Heart right ventricle (tissue), 16 donors: ENCODE data around the gene MSH4. TPM values are rescaled to one million over a fixed set of nuclear protein-coding genes. Genes with fewer than 3 reads are reported as not detected.
"Not testable (repeated sequence)": the region's sequence is repeated elsewhere in the genome, so short reads cannot be mapped to it uniquely, and the experiment has no call there.

Source experiments
- ATAC-seq, 8 donors: fragments of 200-7000 bp; cut with Tn5 transposase; one replicate each; pipeline ENCODE4 v1.9.1; 2020; ENCODE audit warnings: mild to moderate bottlenecking in 8 of 8, moderate library complexity in 8 of 8, moderate number of reproducible peaks in 1 of 8
- DNase-seq, 2 donors: peaks; one replicate each; pipeline ENCODE4 v3.0.0-alpha.2; 2020
- H3K27ac ChIP-seq, 10 donors: fragments of 200-600 bp; sonication (generic) in 2 of 10; one replicate each; pipeline versions ENCODE4 v1.5.0 to v1.8.0; 2020 to 2022; ENCODE audit warnings: mild to moderate bottlenecking in 3 of 10
- H3K27me3 ChIP-seq, 7 donors: fragments of 200-600 bp; one replicate each; pipeline ENCODE4 v1.8.0; 2021 to 2022; ENCODE audit warnings: mild to moderate bottlenecking in 2 of 7
- H3K36me3 ChIP-seq, 9 donors: fragments of 200-600 bp; sonication (generic) in 1 of 9; one replicate each; pipeline versions ENCODE4 v1.5.0 to v1.8.0; 2020 to 2022; ENCODE audit warnings: mild to moderate bottlenecking in 2 of 9
- H3K4me1 ChIP-seq, 9 donors: fragments of 200-600 bp; sonication (generic) in 1 of 9; one replicate each; pipeline versions ENCODE4 v1.5.0 to v1.8.0; 2020 to 2022; ENCODE audit warnings: mild to moderate bottlenecking in 4 of 9
- H3K4me3 ChIP-seq, 10 donors: fragments of 200-600 bp; sonication (generic) in 2 of 10; one replicate each; pipeline versions ENCODE4 v1.5.0 to v1.8.0; 2020 to 2022; ENCODE audit warnings: mild to moderate bottlenecking in 7 of 10, moderate library complexity in 2 of 10
- H3K9me3 ChIP-seq, 11 donors: fragments of 200-600 bp in 10 of 11; sonication (generic) in 2 of 11; one replicate each; pipeline versions ENCODE4 v1.5.0 to v1.8.0; 2013 to 2022; ENCODE audit warnings: mild to moderate bottlenecking in 2 of 11, control low read depth in 1 of 11, moderate library complexity in 1 of 11
- WGBS, 2 donors: extraction: QIAGEN DNeasy Blood & Tissue Kit; methylation state at CpG; one replicate each; pipeline ENCODE4 v1.1.7; 2013; ENCODE audit warnings: inconsistent platforms in 1 of 2; 5-methylcytosine and 5-hydroxymethylcytosine counted together
- intact Hi-C, 10 donors: fragments of 100-400 bp; cut with DNase I; formaldehyde crosslinking; loops; one replicate each; pipeline versions ENCODE4 v1.11.1 to v1.14.2; 2022
- polyA plus RNA-seq, 2 donors: library from polyadenylated mRNA; stranded (reverse); fragments of 200-250 nt; gene quantifications; one replicate each; pipeline ENCODE4 v1.2.3, GENCODE V29; 2013
- total RNA-seq, 10 donors: library from RNA; stranded (reverse); fragmentation: NEBNext Ultra II Directional in 3 of 10; extraction: Animal tissue kit (Norgen Biotek cat#: 25700) in 3 of 10; gene quantifications; one replicate each; pipeline versions ENCODE4 v1.2.1 to v1.2.4, GENCODE V29; 2021 to 2023
- TF ChIP-seq, protein P1 (sequence below), 9 donors: fragments of 200-600 bp; sonication (generic) in 2 of 9; IDR thresholded peaks; one replicate each; pipeline versions ENCODE4 v1.5.0 to v1.8.0; 2021 to 2022; ENCODE audit warnings: antibody characterized with exemption in 9 of 9, mild to moderate bottlenecking in 5 of 9, moderate library complexity in 1 of 9
- donor health status: Arrhythmogenic right ventricular cardiomyopathy.
- donor health status: ischemic (EF 13 %, LVEDD 7.1; RV severe dilation, severe dysfunction).
- donor health status: healthy with polysubstance abuse.
- donor health status: DM: no; HTN: yes; CAD: no.
- donor health status: DM: no; HTN: no; CAD: no.
- donor health status: ischemic (EF 25% LVEDD 6.9; RV normal size, moderate dysfunction).
- donor health status: ischemic (EF 25% LVEDD 5.7; RV mildly dilated, moderate dysfunction).
- donor health status: healthy.
- donor health status: DM: yes; HTN: yes; CAD: no.
- donor health status: Ischemic cardiomyopathy.
- donor health status: ischemic (EF 35%, LVEDD 5.7; RV mildly dilated, moderate dysfunction).
- donor health status: nonischemic (EF 11% LVEDD 7.7; RV severe dilation, severe dysfunction).
- donor health status: DM: yes; HTN: yes; CAD: no.
- donor health status: PGD.
- donor health status: ischemic (EF 29% LVEDD 5.4; RV normal size, mild dysfunction).
- donor health status: nonischemic (EF 23%, LVEDD 6.1; RV moderate dilation, normal function).

The MSH4 gene
- total and polyA plus RNA-seq, 12 donors = 0.12 to 0.88 (median 0.33) TPM

DNA sequence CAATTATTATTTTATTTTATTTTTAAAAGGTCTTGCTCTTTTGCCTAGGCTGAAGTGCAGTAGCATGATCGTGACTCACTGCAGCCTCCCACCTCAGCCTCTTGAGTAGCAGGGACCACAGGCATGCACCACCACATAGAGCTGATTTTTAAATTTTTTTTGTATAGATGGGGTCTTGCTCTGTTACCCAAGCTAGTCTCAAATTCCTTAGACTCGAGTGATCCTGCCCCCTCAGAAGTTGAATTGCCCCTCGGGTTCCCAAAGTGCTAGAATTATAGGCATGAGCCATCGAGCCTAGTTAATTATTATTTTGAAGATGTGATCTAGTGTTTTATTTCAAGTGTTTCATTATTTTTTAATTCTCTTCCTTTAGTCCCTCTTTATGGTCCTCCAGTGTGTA lies 12.2 kb downstream of the MSH4 start:
- peaks cover 0 to 10% (median 0%) of the 10 kb centered on the region in 9 donors for H3K36me3 ChIP-seq
- H3K4me3 ChIP-seq = no peak overlapping the region
- H3K27ac ChIP-seq = no peak overlapping the region
- ATAC-seq = no peak
- TF ChIP-seq, protein P1, sequence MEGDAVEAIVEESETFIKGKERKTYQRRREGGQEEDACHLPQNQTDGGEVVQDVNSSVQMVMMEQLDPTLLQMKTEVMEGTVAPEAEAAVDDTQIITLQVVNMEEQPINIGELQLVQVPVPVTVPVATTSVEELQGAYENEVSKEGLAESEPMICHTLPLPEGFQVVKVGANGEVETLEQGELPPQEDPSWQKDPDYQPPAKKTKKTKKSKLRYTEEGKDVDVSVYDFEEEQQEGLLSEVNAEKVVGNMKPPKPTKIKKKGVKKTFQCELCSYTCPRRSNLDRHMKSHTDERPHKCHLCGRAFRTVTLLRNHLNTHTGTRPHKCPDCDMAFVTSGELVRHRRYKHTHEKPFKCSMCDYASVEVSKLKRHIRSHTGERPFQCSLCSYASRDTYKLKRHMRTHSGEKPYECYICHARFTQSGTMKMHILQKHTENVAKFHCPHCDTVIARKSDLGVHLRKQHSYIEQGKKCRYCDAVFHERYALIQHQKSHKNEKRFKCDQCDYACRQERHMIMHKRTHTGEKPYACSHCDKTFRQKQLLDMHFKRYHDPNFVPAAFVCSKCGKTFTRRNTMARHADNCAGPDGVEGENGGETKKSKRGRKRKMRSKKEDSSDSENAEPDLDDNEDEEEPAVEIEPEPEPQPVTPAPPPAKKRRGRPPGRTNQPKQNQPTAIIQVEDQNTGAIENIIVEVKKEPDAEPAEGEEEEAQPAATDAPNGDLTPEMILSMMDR (IDR thresholded peaks at IDR 0.05) = no peak
- no peaks in the 10 kb centered on the region for H3K27me3 ChIP-seq
- WGBS, 2 donors = 94 to 95% methylated on average over 4 of the region's 4 CpGs
- H3K9me3 ChIP-seq = no peaks in the 10 kb centered on the region
- DNase-seq = no peak
- H3K4me1 ChIP-seq = no peaks in the 10 kb centered on the region
- intact Hi-C loops = no loop called here

DNA sequence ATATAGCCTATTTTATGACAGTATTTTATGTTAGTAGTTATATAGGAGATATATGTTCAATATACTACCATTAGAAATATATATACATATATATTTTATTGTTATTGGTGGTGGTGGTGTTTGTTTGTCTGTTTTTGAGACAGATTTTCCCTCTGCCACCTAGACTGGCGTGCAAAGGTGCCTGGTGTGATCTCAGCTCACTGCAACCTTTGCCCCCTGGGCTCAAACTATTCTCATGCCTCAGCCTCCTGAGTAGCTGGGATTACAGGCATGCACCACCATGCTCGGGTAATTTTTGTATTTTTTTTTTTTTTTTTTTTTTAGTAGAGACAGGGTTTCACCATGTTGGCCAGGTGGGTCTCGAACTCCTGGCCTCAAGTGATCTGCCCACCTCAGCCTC lies 13.4 kb downstream of the MSH4 start:
- H3K9me3 ChIP-seq, DNase-seq, intact Hi-C loops, H3K4me3 ChIP-seq, H3K27ac ChIP-seq, ATAC-seq, H3K4me1 ChIP-seq, H3K27me3 ChIP-seq: not testable (repeated sequence)
- peaks cover 0 to 10% (median 0%) of the 10 kb centered on the region in 9 donors for H3K36me3 ChIP-seq
- WGBS, 2 donors = 93 to 97% methylated on average over 3 of the region's 3 CpGs

DNA sequence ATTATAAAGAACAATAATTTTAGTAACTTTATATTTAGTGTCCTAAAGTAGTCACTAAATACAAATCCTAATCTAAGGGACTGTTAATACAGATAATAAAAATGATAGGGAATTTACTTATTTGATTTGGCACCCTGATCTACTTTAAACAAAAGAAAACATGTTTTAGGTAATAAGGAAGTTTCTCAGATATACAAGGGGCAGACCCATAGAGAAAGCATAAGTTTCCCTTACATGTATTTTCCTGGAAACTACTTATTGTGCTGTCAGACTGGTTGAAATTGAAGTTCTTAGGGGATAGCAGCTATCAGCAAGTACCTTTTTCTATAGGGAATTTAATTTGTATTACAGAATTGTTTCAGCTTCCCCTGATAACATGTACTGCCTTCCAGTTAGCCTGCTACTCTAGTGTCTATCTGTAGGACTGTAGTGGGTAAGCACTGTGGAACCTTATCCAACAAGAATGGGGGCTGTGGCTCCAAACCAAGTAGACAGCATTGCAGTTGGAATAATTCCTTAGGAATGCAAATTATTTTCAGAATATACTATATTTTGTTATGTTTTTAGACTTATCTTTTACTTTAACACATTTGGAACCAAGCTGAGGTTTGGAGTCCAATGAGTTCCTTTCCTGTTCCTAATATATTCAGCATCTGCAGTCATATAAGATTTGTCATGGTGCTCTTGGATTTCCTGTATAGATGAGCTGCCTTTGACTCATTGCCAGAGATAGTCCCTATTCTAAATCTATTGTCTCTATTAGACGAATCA lies 14.7 kb downstream of the MSH4 start:
- Histone ChIP-seq H3K9me3 (no peaks in the 10 kb centered on the region), H3K27me3 (no peaks in the 10 kb centered on the region), H3K4me1 (no peaks in the 10 kb centered on the region), H3K4me3 (no peak overlapping the region), H3K27ac (no peak overlapping the region), H3K36me3 (peaks cover 0 to 10% (median 0%) of the 10 kb centered on the region in 9 donors)
- intact Hi-C loops = no loop called here
- no peak for DNase-seq
- TF ChIP-seq, protein P1 (IDR thresholded peaks at IDR 0.05) = no peak
- no peak for ATAC-seq
- WGBS, 2 donors = 48 to 60% methylated on average over 1 of the region's 1 CpG

DNA sequence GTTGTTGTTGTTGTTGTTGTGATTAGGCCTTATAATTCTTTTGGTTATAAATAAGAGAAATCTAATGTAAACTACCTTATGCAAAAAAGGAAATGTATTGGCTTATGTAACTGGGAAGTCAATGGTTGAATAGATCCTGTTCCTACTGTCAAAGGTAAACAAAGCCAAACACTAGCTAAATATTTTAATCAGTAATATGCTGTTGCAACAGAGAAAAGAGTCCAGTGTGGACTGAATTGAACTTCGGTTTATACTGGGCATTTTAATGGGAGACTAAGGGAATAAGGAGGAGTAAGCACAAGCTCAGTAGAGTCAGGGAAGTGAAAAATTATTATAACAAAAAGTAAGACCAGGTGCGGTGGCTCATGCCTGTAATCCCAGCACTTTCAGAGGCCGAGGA lies 15.4 kb downstream of the MSH4 start:
- ATAC-seq (no peak), DNase-seq (no peak)
- Histone ChIP-seq H3K27me3 (no peaks in the 10 kb centered on the region), H3K9me3 (no peaks in the 10 kb centered on the region), H3K27ac (no peak overlapping the region), H3K4me1 (no peaks in the 10 kb centered on the region), H3K4me3 (no peak overlapping the region), H3K36me3 (peaks cover 0 to 10% (median 0%) of the 10 kb centered on the region in 9 donors)
- TF ChIP-seq, protein P1 (IDR thresholded peaks at IDR 0.05) = no peak
- WGBS, 2 donors = 93 to 94% methylated on average over 3 of the region's 3 CpGs
- intact Hi-C loops = no loop called here

- 83 to 85% methylated on average over 1 of the region's 1 CpG for WGBS, 2 donors
- intact Hi-C loops, H3K27ac ChIP-seq: not testable (repeated sequence)
Observed at GRCh38 chr1:75823596-75823995, 26.9 kb downstream of the MSH4 start.

More at GRCh38 chr1:75823596-75823995, 26.9 kb downstream of the MSH4 start:
- not testable (repeated sequence) for H3K27me3 ChIP-seq, H3K4me3 ChIP-seq, H3K4me1 ChIP-seq, DNase-seq, ATAC-seq
- Histone ChIP-seq H3K9me3 (peaks cover 0 to 27% (median 3%) of the 10 kb centered on the region in 11 donors), H3K36me3 (peaks cover 0 to 32% (median 0%) of the 10 kb centered on the region in 9 donors)
